ENCODE data around the gene PCDHAC1. TPM values are rescaled to one million over a fixed set of nuclear protein-coding genes. Genes with fewer than 3 reads are reported as not detected.

The PCDHAC1 gene
- polyA plus RNA-seq, 3 donors, result 0.03 to 0.28 TPM; not detected in 1

- H3K27ac ChIP-seq (ENCODE audit: low read depth, low read length), result no peak within 1 kb of the TSS
- 1 to 3% (median 2%) methylated on average over 69 to 80 of the region's 80 CpGs for WGBS, 3 donors
These were observed 40.5 kb downstream of the PCDHAC1 start, which contains the start of gene PCDHAC2 for GRCh38 chr5:140966293-140967225. TSS of gene PCDHAC2 (plus strand) at chr5:140966476. CDS start at chr5:140966767, 291 bp downstream.

- H3K27ac ChIP-seq (ENCODE audit: low read depth, low read length), result no peak overlapping the region
- 28 to 43% (median 34%) methylated on average over 34 of the region's 34 CpGs for WGBS, 3 donors
These were observed 41.3 kb downstream of the PCDHAC1 start for GRCh38 chr5:140967226-140967893.

- no peak overlapping the region for H3K27ac ChIP-seq (ENCODE audit: low read depth, low read length)
These were observed 43.8 kb downstream of the PCDHAC1 start for GRCh38 chr5:140969880-140970279.

GRCh38 chr5:140973550-140973949, 47.5 kb downstream of the PCDHAC1 start:
- no peak overlapping the region for H3K27ac ChIP-seq (ENCODE audit: low read depth, low read length)

GRCh38 chr5:140977003-140977402, 50.9 kb downstream of the PCDHAC1 start:
- no peak overlapping the region for H3K27ac ChIP-seq (ENCODE audit: low read depth, low read length)
- WGBS, 3 donors, result 61 to 71% (median 62%) methylated on average over 3 of the region's 3 CpGs

- H3K27ac ChIP-seq (ENCODE audit: low read depth, low read length), result no peak overlapping the region
- WGBS, 3 donors, result 65 to 68% (median 66%) methylated on average over 2 of the region's 2 CpGs
These were observed 52.2 kb downstream of the PCDHAC1 start for GRCh38 chr5:140978260-140978659.

GRCh38 chr5:140978983-140979382, 52.9 kb downstream of the PCDHAC1 start:
- no peak overlapping the region for H3K27ac ChIP-seq (ENCODE audit: low read depth, low read length)
- WGBS, 3 donors, result 88 to 100% (median 98%) methylated on average over 1 of the region's 1 CpG

Other genes starting within 250 kb of the PCDHAC1 start
- gene HARS1, start 234.9 kb upstream of the PCDHAC1 start, polyA plus RNA-seq, result 10 to 100 TPM; 34.8 to 46.7 (median 44.6) TPM
- gene HARS2, start 234.8 kb upstream of the PCDHAC1 start, polyA plus RNA-seq, result 10 to 100 TPM; 12.0 to 14.5 (median 12.1) TPM
- gene ZMAT2, start 225.9 kb upstream of the PCDHAC1 start, polyA plus RNA-seq, result 10 to 100 TPM; 26.8 to 91.7 (median 67.9) TPM
- under 1 TPM in 2 of 3 donors, not detected in 1; 0.03 to 0.11 TPM for gene PCDHA1, start 140.2 kb upstream of the PCDHAC1 start, polyA plus RNA-seq
- under 1 TPM in 2 of 3 donors, not detected in 1; 0.03 to 0.09 TPM for gene PCDHA2, start 131.4 kb upstream of the PCDHAC1 start, polyA plus RNA-seq
- under 1 TPM; 0.11 to 0.52 (median 0.12) TPM for gene PCDHA3, start 125.2 kb upstream of the PCDHAC1 start, polyA plus RNA-seq
- gene PCDHA4, start 119.2 kb upstream of the PCDHAC1 start, polyA plus RNA-seq, result 1 to 10 TPM in 1 of 3 donors, under 1 TPM in 2; under 0.01 to 1.7 (median 0.04) TPM
- gene PCDHA5, start 104.7 kb upstream of the PCDHAC1 start, polyA plus RNA-seq, result under 1 TPM; 0.06 to 0.13 (median 0.11) TPM
- gene PCDHA6, start 98.3 kb upstream of the PCDHAC1 start, polyA plus RNA-seq, result under 1 TPM in 2 of 3 donors, not detected in 1; 0.10 to 0.49 TPM
- under 1 TPM; 0.10 to 0.22 (median 0.14) TPM for gene PCDHA7, start 92.0 kb upstream of the PCDHAC1 start, polyA plus RNA-seq
- under 1 TPM in 2 of 3 donors, not detected in 1; 0.01 to 0.07 TPM for gene PCDHA8, start 85.1 kb upstream of the PCDHAC1 start, polyA plus RNA-seq
- gene PCDHA9, start 77.9 kb upstream of the PCDHAC1 start, polyA plus RNA-seq, result under 1 TPM in 1 of 3 donors, not detected in 2; 0.02 TPM
- under 1 TPM in 2 of 3 donors, not detected in 1; 0.11 to 0.17 TPM for gene PCDHA10, start 70.4 kb upstream of the PCDHAC1 start, polyA plus RNA-seq
- gene PCDHA11, start 57.3 kb upstream of the PCDHAC1 start, polyA plus RNA-seq, result under 1 TPM in 2 of 3 donors, not detected in 1; 0.03 to 0.15 TPM
- gene PCDHA12, start 51.0 kb upstream of the PCDHAC1 start, polyA plus RNA-seq, result under 1 TPM in 2 of 3 donors, not detected in 1; 0.03 to 0.21 TPM
- under 1 TPM; 0.11 to 0.25 (median 0.16) TPM for gene PCDHA13, start 44.2 kb upstream of the PCDHAC1 start, polyA plus RNA-seq
- gene PCDHAC2, start 40.2 kb downstream of the PCDHAC1 start, polyA plus RNA-seq, result under 1 TPM; 0.11 to 0.28 (median 0.25) TPM
- under 1 TPM in 1 of 3 donors, not detected in 2; 0.05 TPM for gene PCDHB1, start 125.1 kb downstream of the PCDHAC1 start, polyA plus RNA-seq
- gene PCDHB2, start 168.3 kb downstream of the PCDHAC1 start, polyA plus RNA-seq, result 1 to 10 TPM in 1 of 3 donors, under 1 TPM in 2; 0.74 to 3.2 (median 0.79) TPM
- 1 to 10 TPM in 1 of 3 donors, under 1 TPM in 2; 0.48 to 1.4 (median 0.90) TPM for gene PCDHB3, start 174.2 kb downstream of the PCDHAC1 start, polyA plus RNA-seq
- 1 to 10 TPM in 2 of 3 donors, under 1 TPM in 1; 0.90 to 2.9 (median 1.9) TPM for gene PCDHB4, start 195.5 kb downstream of the PCDHAC1 start, polyA plus RNA-seq
- 1 to 10 TPM; 1.3 to 5.8 (median 1.6) TPM for gene PCDHB5, start 208.9 kb downstream of the PCDHAC1 start, polyA plus RNA-seq
- under 1 TPM in 2 of 3 donors, not detected in 1; 0.33 to 0.46 TPM for gene PCDHB6, start 223.8 kb downstream of the PCDHAC1 start, polyA plus RNA-seq
- 1 to 10 TPM in 1 of 3 donors, under 1 TPM in 2; 0.20 to 1.5 (median 0.79) TPM for gene PCDHB7, start 246.3 kb downstream of the PCDHAC1 start, polyA plus RNA-seq

Data from adipose tissue (tissue), 3 donors.